NCI-H526 (cell line): ENCODE measurements around the gene ARSG.

ENCODE experiments used
- DNase-seq, 2 experiments: peaks; one replicate each; lab custom pipeline; 2025; lab: John Stamatoyannopoulos, UW

Gene ARSG

DNA sequence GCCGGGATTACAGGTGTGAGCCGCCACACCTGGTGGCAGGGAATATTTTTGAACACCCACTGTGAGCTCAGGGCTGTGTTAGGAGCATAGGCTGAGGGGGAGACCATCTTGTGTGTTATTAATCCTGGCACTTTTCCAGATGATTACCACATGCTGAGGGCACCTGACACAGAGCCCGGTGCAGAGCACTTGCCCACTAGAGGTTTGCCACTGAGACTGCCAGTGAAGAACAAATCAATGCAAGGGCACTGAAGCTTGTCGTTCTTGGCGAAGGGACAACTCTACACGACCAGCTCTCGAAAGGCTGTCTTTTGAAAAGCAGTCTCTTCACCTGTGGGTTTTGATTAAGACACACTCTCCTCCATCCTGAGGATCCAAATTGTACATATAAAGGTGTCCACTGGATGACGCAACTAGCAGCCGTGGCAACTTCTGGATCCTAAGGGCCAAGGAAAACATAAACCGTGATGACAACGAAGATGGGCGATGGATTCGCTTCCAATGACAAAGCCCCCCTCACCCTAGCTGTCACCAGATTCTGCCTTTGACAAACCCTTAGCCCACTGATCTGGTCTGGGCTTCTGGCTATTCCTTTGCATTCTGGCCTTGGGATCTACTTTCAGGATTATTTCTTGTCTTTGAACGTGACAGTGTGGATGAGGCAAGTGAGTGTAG is 137.3 kb downstream of the ARSG start:
- no peak for DNase-seq

DNA sequence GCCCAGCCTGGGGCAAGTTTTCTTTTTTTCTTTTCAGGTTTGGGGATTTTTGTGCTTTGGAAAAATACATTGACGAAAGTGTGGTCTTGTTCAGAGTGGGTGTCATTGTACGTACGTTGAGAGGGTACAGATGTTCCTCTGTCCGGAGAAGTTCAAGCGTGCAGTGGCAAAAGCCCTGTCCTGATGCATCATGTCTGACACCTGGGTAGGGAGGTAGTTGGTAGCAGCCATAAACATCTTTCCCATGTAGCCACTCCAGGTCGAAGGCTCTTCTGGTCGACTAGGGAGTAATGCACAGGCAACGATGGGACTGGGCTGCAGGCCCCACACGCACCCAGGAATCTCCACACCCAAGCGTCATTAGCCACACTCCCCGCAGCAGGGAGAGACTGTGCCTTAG is 138.6 kb downstream of the ARSG start:
- DNase-seq: no peak

GRCh38 chr17:68431045-68431608 is 139.8 kb downstream of the ARSG start:
- no peak for DNase-seq

GRCh38 chr17:68431661-68432071 is 140.4 kb downstream of the ARSG start:
- peak in 1 of 2 experiments; percentile 73 for DNase-seq

DNA sequence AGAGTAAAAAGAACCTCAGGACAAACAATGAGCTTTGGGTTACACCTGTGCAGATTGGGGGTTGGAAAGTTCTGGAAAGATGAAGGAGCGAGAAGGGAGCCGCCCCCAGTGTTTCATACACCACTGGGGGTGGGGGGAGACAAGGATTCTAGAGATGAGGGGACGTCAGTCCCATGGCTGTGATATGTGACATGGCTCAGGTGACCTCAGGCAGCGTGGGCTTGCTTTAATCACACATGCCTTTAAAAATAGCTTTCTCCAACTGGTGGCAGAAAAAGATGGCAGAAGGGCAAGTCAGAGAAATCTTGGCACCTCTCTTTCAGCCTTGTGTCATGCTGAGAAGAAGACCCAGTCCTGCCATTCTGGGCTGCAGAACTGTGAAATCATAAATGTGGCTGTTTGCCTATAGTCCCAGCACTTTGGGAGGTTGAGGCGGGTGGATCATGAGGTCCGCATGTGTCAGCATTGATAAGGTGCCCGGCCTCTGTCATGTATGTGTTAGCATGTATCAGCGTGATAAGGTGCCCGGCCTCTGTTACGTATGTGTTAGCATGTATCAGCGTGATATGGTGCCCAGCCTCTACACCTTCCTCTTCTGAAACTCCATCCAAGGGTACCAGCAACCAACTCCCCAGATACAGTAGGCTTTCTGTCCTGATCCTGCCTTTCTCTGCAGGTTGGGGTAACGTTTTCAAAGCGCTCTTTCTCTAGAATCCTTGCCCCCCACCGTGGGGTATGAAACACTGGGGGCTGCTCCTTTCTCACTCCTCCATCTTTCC is 141.0 kb downstream of the ARSG start:
- DNase-seq: no peak

DNA sequence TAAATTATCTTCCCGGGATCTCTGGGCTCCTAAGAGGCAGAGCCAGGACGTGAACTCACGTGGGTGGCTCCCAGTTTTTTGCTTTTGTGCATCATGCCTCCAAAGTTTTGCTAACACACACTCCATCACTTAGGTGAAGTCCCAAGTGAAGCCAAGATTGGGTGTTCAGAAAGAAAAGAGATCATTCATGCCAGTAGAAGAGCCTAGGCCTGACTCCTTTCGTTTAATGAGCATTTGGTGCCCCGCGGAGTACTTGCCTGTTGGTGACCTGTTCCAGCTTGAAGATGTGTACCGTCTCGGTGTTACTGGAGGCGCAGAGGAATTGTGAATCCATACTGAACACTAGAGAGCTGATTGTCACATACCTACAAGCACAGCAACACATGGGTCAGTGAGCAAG is 141.9 kb downstream of the ARSG start:
- no peak for DNase-seq

- DNase-seq: no peak
Measured at GRCh38 chr17:68433911-68434508, 142.7 kb downstream of the ARSG start.

DNA sequence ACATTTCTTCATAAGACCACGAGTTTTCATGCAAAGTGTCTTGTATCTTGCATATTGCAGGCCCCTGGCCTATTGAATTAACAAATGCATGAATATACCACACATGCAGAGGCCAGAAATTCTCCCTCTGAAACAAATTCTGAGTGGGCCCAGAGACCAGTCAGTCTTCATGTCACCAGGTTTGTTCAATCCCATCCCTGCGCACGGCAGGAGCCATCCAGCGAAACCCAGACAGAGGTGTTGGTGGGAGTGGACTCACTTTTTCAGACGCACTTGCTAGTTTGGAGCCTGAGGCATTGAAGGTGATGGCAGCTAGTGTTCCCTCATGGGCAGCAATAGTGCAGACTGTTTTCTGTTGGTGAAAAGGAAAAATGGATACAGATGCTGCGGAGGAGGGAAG is 144.1 kb downstream of the ARSG start:
- DNase-seq: no peak

- peak; percentile 67 to 89 for DNase-seq
Measured at GRCh38 chr17:68435876-68436842, 144.9 kb downstream of the ARSG start.

- DNase-seq: no peak
Measured at GRCh38 chr17:68437979-68438822, 146.9 kb downstream of the ARSG start.

DNA sequence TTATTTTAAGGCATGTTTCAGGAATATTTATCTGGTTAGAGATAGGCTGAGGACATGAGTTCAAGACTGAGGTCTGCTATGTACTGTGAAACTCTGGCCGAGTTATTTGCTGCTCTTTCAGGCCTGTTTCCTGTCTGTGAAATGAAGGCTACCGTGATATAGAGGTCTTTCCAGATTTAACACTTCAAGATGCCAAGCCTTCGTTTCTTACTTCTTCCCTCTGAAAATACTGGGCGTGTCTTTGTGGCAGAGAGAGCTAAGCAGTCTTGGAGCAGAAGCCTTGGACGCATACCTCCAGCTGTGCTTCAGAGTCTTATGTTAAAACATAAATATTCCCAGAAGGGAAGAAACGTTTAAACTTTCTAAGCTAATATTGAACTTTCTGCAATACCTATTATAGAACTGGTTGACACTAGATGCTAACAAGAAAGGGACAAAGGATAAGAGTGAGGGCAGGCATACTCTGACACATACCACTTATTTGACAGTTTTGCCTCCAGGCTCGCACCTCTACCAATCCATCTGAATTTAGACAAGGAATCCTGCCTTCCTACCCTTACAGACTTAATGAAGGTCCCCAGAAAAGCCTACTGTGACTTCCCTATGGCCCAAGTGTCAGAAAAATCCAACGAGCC is 148.5 kb downstream of the ARSG start:
- DNase-seq: no peak

DNA sequence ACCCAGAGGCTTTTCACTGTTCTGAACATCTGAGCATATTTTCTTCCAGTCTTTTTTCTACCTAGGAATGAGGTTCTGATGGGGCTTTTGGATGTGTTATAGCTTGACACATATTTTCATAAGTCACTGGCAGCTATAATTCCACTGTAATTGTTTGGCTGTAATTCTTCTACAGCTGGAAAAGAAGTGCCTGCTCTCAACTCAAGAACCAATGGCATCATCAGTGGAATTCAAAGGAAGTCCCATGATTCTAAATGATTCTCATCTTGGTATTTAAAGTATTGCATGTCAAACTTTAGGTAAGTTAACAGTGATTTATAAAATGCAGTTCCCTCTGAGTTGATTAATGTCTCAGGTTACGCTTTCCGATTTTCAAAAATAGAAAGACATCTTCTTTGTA is 149.2 kb downstream of the ARSG start:
- DNase-seq: no peak

- no peak for DNase-seq
Measured at GRCh38 chr17:68441070-68441770, 149.9 kb downstream of the ARSG start.

DNA sequence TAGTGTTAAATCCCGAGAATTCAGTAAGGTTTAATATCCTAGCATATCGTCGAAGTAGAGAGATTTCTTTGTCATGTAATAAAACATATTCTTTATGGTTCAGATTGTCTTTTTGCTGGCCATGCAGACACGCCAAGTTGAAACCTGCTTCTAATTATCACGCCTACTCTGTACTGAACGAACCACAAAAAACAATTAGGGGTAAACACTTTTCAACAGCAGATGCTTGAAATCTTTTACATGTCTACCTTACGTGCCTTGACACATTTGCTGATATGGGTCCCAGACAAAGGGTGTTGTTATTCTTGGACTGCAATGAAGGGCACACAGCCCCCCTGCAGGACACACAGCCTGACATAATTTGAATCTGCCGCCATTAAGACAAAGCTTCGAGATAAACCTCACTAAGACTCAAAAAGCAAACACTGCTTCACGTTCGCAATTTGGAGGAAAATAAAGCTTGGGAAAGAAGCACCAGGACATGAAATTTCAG is 152.7 kb downstream of the ARSG start:
- no peak for DNase-seq

DNA sequence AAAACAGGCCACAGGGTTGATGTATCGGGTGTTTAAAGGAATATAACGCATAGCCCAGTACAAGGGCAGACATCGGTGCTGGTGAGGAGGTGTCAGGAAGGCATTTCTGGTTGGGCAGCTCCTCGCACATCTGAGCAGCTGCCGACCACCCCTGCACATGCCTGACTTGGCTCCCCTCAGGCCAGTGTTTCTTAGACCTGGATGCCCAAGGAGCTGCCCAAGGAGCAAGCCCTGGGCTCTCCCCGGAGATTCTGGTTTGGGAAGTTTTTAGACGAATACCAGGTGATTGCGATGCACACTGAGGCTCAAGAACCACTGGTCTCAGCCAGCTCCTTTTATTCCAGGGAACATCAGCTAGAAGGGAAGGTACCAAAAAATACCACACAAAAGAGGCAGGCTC is 154.4 kb downstream of the ARSG start:
- no peak for DNase-seq

GRCh38 chr17:68446626-68447041 is 155.3 kb downstream of the ARSG start:
- no peak for DNase-seq

DNA sequence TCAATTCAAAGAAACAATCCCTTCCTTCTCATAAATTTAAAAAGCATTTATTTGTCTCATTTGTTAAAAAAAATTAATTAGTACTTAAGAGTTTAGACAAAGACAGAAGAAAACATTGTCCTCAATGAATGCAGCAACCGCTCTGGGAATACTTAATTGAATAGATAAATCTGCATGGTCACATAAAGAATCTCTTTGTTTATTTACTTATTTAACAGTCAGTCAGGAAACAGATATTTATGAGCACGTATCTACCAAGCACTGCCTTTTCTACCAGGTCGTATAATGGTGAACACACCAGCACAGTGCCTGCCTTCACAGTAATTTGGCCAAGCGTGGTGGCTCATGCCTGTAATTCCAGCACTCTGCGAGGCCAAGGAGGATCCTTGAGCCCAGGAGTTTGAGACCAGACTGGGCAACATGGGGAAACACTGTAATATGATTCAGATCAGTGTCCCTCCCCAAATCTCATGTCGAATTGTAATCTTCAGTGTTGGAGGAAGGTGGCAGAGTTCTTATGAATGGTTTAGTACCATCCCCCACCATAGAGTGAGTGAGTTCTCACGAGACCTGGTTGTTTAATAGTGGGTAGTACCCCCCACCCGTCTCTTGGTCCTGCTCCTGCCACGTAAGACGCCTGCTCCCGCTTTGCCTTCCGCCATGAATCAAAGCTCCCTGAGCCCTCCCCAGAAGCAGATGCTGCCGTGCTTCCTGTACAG is 157.9 kb downstream of the ARSG start:
- DNase-seq: no peak

GRCh38 chr17:68450391-68450790 is 159.1 kb downstream of the ARSG start:
- peak in 1 of 2 experiments; percentile 77 for DNase-seq

GRCh38 chr17:68450801-68451200 is 159.5 kb downstream of the ARSG start:
- no peak for DNase-seq
